PFSK-1 (cell line): ENCODE data around the gene UBE2D3.

ENCODE experiments used
- FOXP2 ChIP-seq: optimal IDR thresholded peaks from 2 replicates; pipeline ENCODE3; 2011; ENCODE audit warnings: borderline replicate concordance, control low read depth, inconsistent platforms; ENCODE audit not compliant: insufficient read depth; ENCODE audit errors: extremely low read length, extremely low read depth
- POLR2AphosphoS5 ChIP-seq: IDR thresholded peaks from 2 replicates; pipeline ENCODE4 v1.6.1; 2012; ENCODE audit warnings: low read depth, mild to moderate bottlenecking, control low read depth, low read length, moderate library complexity
- SIN3A ChIP-seq: IDR thresholded peaks from 2 replicates; pipeline ENCODE4 v1.6.1; 2012; ENCODE audit warnings: mild to moderate bottlenecking, low read length, moderate library complexity, borderline replicate concordance; ENCODE audit not compliant: insufficient read depth
- TAF1 ChIP-seq: IDR thresholded peaks from 2 replicates; pipeline ENCODE4 v1.6.1; 2012; ENCODE audit warnings: low read length, control low read depth, borderline replicate concordance; ENCODE audit not compliant: insufficient read depth
- TF ChIP-seq, protein P1 (sequence below), 2 experiments: IDR thresholded peaks; 2 replicates each; pipeline versions ENCODE4 v1.6.1 to v1.8.0; 2011 to 2012; ENCODE audit warnings: low read depth in 2 of 2, low read length in 2 of 2, control low read depth in 1 of 2, inconsistent platforms in 1 of 2, mild to moderate bottlenecking in 1 of 2, moderate library complexity in 1 of 2; ENCODE audit not compliant: insufficient read depth in 1 of 2

DNA sequence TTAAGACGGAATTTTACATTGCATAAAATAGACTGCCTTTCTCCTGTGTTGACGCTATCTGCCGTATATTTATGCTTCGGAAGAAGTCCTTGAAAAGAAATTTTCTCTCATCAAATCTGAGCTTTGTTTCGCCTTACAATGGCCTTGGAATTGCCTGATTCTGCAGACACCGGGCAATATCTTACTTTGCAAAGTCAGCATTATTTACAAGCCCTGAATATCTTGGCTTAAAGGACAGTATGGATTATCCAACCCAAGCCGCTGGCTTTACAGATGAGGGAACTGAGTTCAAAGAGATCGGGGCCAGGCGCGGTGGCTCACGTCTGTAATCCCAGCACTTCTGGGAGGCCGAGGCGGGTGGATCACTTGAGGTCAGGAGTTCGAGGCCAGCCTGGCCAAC, 65.4 kb downstream of the UBE2D3 start:
- TF ChIP-seq, protein P1, sequence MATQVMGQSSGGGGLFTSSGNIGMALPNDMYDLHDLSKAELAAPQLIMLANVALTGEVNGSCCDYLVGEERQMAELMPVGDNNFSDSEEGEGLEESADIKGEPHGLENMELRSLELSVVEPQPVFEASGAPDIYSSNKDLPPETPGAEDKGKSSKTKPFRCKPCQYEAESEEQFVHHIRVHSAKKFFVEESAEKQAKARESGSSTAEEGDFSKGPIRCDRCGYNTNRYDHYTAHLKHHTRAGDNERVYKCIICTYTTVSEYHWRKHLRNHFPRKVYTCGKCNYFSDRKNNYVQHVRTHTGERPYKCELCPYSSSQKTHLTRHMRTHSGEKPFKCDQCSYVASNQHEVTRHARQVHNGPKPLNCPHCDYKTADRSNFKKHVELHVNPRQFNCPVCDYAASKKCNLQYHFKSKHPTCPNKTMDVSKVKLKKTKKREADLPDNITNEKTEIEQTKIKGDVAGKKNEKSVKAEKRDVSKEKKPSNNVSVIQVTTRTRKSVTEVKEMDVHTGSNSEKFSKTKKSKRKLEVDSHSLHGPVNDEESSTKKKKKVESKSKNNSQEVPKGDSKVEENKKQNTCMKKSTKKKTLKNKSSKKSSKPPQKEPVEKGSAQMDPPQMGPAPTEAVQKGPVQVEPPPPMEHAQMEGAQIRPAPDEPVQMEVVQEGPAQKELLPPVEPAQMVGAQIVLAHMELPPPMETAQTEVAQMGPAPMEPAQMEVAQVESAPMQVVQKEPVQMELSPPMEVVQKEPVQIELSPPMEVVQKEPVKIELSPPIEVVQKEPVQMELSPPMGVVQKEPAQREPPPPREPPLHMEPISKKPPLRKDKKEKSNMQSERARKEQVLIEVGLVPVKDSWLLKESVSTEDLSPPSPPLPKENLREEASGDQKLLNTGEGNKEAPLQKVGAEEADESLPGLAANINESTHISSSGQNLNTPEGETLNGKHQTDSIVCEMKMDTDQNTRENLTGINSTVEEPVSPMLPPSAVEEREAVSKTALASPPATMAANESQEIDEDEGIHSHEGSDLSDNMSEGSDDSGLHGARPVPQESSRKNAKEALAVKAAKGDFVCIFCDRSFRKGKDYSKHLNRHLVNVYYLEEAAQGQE (IDR thresholded peaks at IDR 0.05; ENCODE audit: insufficient read depth in 1 of 2, low read depth in 2 of 2, low read length in 2 of 2): no peak
- TF ChIP-seq POLR2AphosphoS5 (no peak), SIN3A (no peak), TAF1 (no peak), FOXP2 (no peak)
